ENCODE data around the gene NTN5.
A peak's percentile ranks its signal among the peaks of the same experiment; 100 is the strongest.
"Not testable (repeated sequence)": the region's sequence is repeated elsewhere in the genome, so short reads cannot be mapped to it uniquely, and the experiment has no call there.

The NTN5 gene

DNA sequence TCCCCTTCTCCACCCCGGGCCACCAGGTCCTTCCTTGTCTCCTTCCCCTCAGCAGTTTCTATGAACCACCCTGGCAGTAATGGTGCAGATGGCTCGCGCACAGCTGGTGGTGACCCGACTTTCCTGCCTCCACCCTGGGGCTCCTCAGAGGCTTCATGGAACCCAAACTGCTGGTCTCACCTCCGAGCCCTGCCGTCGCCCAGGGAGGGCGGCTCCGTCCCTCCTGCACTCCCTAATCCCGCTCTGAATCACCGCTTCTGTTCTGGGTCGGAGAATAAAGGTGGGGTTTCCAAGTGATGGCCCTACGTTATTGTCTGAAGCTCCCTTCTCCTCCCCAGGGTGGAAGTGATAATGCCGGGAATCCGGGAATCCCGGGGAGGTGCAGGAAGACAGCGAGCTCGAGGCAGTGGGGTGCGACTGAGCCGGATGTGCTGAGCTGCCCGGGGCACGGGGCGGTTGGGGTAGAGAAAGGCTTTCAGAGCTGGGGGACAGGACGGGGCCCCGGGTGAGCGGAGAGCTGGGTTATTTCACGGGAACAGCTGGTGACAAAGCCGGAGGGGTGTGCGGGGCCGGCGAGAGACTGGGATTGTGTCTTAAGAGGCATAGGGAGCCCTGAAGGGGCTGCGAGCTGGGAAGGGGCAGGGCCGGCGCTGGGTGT, 23.7 kb upstream of the NTN5 start:
- DNase-seq: no peak

- no peak for DNase-seq
Observed at GRCh38 chr19:48695743-48696352, 23.0 kb upstream of the NTN5 start, which contains the start of gene FUT2. FUT2 (plus strand) TSS chr19:48695971; CDS start chr19:48702957, 6,986 bp downstream.

GRCh38 chr19:48693629-48694028, 20.8 kb upstream of the NTN5 start:
- DNase-seq: not testable (repeated sequence)

DNA sequence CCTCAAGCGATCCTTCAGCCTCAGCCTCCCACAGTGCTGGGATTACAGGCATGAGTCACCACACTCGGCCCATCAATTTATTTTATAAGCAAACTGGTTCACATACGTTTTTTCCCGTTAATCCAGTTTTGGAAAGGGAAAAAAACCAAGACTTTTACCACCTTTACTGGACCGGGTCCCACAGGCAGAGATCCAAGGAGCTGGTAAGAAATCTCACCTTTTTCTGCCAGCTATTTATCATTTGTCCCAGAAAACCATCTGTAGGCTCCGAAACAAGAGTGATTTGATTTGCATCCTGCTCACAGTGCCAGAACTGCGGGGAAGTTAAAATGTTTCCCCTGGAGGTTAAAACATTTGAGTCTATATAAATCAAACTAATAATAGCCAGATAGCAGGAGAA, 16.6 kb upstream of the NTN5 start:
- DNase-seq: no peak

GRCh38 chr19:48687776-48688175, 15.0 kb upstream of the NTN5 start:
- DNase-seq: no peak

- not testable (repeated sequence) for DNase-seq
Observed at GRCh38 chr19:48686637-48687036, 13.8 kb upstream of the NTN5 start.

- no peak for DNase-seq
Observed at GRCh38 chr19:48686088-48686487, 13.3 kb upstream of the NTN5 start.

DNA sequence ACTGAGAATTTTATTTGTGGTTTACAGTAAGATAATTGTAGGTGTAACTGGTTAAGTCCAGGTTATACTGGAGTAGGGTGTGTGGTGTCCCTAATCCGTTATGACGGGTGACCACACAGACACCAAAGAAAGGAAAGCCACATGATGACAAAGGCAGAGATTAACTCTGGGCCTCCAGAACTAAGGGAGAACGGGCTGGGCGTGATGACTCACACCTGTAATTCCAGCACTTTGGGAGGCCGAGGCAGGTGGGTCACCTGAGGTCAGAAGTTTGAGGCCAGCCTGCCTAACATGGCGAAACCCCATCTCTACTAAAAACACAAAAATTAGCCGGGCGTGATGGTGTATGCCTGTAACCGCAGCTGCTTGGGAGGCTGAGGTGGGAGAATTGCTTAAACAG, 12.8 kb upstream of the NTN5 start:
- no peak for DNase-seq

GRCh38 chr19:48683349-48683748, 10.5 kb upstream of the NTN5 start:
- peak; percentile 53 for DNase-seq

GRCh38 chr19:48681127-48681470, 8.3 kb upstream of the NTN5 start:
- no peak for DNase-seq

DNA sequence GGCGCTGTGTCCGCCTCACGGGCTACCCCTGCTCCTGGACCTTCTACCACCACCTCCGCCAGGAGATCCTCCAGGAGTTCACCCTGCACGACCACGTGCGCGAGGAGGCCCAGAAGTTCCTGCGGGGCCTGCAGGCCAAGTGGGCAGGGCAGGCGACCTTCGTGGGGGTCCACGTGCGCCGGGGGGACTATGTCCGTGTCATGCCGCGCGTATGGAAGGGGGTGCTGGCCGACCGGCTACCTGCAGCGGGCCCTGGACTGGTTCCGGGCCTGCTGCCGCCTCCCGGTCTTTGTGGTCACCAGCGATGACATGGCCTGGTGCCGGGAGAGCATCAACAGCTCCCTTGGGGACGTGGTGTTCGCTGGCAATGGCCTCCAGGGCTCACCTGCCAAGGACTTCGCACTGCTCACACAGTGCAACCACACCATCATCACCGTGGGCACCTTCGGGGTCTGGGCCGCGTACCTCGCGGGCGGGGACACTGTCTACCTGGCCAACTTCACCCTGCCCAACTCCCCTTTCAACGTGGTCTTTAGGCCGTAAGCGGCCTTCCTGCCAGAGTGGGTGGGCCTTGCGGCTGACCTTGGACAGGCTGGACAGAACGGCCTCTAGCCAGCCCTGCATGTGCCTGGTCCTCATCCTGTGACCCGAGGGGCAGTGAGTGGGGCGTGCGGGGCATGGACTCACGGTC, 7.8 kb upstream of the NTN5 start:
- no peak for DNase-seq

DNA sequence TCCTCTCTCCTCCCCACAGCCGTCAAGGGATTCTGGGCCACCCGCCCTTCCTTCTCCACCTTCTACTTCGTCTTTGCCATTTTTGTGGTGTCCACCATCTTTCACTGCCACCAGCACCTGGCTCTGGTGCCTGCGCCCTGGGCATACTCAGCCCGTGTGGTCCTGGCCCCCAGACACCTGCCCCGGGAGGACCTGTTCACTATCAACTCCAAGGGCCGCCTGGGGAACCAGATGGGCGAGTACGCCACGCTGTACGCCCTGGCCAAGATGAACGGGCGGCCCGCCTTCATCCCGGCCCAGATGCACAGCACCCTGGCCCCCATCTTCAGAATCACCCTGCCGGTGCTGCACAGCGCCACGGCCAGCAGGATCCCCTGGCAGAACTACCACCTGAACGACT, 7.2 kb upstream of the NTN5 start:
- not testable (repeated sequence) for DNase-seq

GRCh38 chr19:48678201-48678600, 5.4 kb upstream of the NTN5 start:
- no peak for DNase-seq

GRCh38 chr19:48676887-48677286, 4.1 kb upstream of the NTN5 start:
- no peak for DNase-seq

GRCh38 chr19:48676487-48676886, 3.7 kb upstream of the NTN5 start:
- no peak for DNase-seq

DNA sequence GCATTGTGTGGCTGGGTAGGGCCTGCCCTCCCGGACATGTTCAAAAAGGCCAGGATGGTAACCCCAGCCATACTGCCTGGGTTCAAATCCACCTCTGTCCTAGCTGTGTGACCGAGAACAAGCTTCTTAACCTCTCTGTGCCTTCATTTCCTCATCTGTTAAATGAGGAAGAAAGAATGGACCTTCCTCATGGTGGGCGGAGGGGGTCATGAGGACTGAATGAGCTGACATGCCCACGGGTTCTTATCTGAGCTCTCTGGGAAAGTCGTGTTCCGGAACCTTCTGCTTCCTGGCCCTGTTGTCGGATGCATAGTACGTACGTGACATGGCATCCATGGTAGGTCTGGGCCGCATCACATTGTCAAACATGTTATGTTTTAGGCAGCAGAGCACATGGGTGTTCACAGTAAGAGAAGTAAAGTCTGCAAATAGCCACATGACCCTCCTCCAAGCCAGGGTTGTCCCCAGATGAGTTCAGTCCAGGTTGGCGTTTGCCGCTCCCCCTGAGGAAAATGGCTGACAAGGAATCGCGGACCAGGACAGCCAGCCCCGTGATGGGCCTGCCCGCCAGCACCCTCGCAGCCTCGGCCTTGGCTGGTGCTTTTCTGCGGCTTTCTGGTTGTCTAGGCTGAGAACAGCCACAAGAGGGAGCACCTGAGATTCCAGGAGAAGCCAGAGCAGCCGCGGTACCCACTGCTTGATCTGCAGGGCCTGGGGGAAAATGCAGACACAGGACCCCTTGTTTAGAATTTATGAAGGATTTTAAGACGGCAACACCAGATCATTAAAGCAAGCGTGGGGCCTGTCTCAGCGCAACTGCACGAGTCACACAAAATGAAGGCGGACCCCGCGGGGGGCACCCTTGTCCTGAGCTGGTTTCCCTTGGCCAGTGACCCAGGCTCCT, 2.4 kb upstream of the NTN5 start:
- DNase-seq: peak; percentile 78

DNA sequence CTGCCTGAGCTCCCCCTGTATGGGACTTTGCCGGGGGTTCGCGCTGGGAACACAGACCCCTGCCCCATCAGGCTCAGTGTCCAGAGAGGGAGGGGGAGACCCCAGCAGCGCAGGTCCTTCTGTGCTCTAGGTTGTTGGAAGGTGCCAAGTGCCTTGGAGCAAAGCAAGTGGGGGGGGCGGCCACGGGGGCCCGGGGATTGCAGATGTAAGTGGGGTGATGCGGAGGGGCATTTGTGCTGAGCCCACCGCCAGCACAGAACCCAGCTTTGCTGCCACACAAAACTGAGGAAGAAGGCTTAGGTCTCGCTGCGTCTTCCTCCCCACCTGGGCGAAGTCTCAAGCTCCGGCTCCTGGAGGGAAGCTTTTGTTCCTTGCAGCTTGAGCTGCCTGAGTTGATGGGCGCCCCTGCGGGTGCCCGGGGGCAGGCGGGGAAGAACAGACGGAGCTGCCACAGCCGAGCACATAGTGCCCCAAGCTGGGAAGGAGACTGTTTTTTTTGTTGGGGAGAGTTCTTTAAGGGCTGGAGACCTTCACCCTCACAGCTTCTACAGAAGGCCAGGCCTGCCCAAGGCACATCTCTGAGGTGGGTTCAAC, 1.5 kb upstream of the NTN5 start:
- no peak for DNase-seq

DNA sequence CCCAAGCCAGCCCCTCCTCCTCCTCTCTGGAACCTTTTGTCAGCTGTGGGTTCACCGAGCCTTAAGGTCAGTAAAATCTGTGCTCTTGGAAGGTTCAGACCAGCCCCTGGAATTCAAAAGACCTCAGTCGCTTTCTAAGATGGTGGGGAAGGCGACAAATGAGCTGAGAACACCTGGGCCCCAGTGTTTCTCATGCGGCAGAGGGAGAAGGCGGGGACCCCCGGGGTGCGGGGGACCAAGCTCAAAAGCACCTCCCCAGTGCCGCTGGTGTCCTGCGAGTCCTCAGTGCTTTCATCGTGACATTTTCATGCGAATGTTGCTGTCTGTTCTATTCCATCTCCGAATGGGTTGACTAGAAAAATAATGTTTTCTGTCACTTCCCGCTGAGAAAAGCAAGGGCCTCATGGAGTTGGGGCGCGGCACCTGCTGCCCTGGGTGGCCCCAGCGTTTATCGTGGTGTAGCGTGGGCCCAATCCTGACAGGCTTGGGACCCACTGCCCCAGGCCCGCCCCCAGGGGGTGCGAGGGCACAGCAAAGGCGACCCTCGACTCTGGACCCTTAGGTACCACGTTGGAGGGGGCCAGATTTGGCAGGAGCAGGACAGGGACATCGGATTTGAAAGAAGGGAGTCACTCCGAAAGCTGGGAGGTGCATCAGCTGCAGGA, 751 bp upstream of the NTN5 start:
- no peak for DNase-seq

- DNase-seq: no peak
Observed at GRCh38 chr19:48671446-48671995, 1.3 kb downstream of the NTN5 start.

DNA sequence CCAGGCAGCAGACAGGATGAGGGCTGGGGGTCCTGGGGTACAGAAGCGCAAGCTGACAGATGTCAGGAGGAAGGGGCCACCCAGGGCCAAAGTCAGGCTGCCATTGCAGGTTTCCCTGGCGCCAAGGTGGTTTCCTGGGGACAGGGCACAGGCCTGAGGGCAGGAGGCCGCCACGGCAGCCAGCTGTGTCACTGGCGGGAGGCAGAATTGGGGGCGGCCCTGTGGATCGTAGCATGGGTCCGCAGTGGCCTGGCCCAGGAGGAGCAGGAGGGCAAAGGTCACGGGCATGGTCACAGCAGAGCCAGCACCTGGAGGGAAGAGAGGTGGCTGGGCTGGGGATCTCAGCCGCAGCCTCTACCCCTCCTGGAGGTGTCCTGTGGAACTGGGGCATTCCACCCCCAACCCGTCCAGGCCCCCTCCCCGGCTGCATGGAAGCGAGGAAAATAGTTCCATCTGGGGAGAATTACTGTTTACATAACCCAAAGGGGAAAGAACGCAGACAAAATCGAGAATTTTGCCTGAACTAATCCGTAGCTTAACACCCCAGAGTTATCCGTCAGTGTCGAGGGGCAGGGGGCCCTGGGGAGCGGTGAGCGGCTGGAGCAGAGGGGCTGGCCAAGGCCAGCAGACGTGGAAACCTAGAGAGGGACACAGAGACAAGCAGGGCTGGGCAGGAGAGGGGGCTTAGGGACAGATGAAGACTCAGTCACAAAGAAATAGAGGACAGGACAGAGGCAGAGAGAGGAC, 1.9 kb downstream of the NTN5 start:
- DNase-seq: no peak
